B cell (primary cell): Measurements from ENCODE around the gene ALPL.

Experiments
- CTCF ChIP-seq: fragments of 200-600 bp; IDR thresholded peaks from one replicate; pipeline ENCODE4 v1.8.0; 2022; ENCODE audit warnings: antibody characterized with exemption, mild to moderate bottlenecking
- EZH2 ChIP-seq: IDR thresholded peaks from 2 replicates; pipeline ENCODE4 v1.6.1; 2012; ENCODE audit warnings: borderline replicate concordance, low read depth, mild to moderate bottlenecking, moderate library complexity, low read length; ENCODE audit not compliant: insufficient read depth, poor library complexity, severe bottlenecking

- TF ChIP-seq CTCF (no peak), EZH2 (no peak)
These were observed 16.1 kb downstream of the ALPL start for GRCh38 chr1:21525340-21525717.
